ENCODE data around the gene CRTC1.

- TF ChIP-seq EZH2phosphoT487 (IDR thresholded peaks at IDR 0.05; ENCODE audit: insufficient read depth, low read depth): no peak; the same call in 1 of the 2 replicates
- TF ChIP-seq EZH2 (IDR thresholded peaks at IDR 0.05; ENCODE audit: insufficient read depth, poor library complexity, severe bottlenecking): peak; percentile 99
Measured at GRCh38 chr19:18789883-18790565, 106.5 kb downstream of the CRTC1 start.
